Naive thymus-derived CD4-positive, alpha-beta T cell (primary cell): ENCODE measurements around the gene TEX29. TPM values are rescaled to one million over a fixed set of nuclear protein-coding genes. Genes with fewer than 3 reads are reported as not detected.

Experiments
- ATAC-seq: fragments of 150-1000 bp; cut with Tn5 transposase; 2 replicates; pipeline ENCODE4 v1.10.0; 2021; ENCODE audit warnings: mild to moderate bottlenecking, moderate library complexity
- CTCF ChIA-PET: fragments of 350-600 bp; sonication (Branson Sonifier 250); formaldehyde crosslinking; loops from one replicate; lab custom pipeline; 2021; ENCODE audit warnings: antibody characterized with exemption; lab: Charles Lee
- POLR2A ChIA-PET: fragments of 350-600 bp; sonication (Branson Sonifier 250); formaldehyde crosslinking; loops from one replicate; lab custom pipeline; 2021; ENCODE audit warnings: antibody characterized with exemption, inconsistent platforms; lab: Charles Lee
- DNase-seq, 9 donors: peaks; one replicate each; pipeline versions ENCODE4 v3.0.0 to v3.0.0-alpha.2; 2020 to 2022; ENCODE audit warnings: mixed read lengths in 1 of 9
- H3K27ac ChIP-seq: one replicate; pipeline ENCODE4 v1.7.0; 2013; ENCODE audit warnings: mild to moderate bottlenecking, low read depth, low read length, moderate library complexity
- H3K27me3 ChIP-seq, 2 donors: one replicate each; pipeline ENCODE4 v1.7.0; 2013; ENCODE audit warnings: low read length in 2 of 2, mild to moderate bottlenecking in 2 of 2, moderate library complexity in 2 of 2; ENCODE audit not compliant: control insufficient read depth in 2 of 2, insufficient read depth in 2 of 2
- H3K36me3 ChIP-seq, 3 experiments: 1 replicate in 2 of 3; 2 replicates in 1 of 3; pipeline ENCODE4 v1.7.0; 2013; ENCODE audit warnings: low read length in 3 of 3, mild to moderate bottlenecking in 3 of 3, moderate library complexity in 1 of 3; ENCODE audit not compliant: insufficient read depth in 3 of 3, control insufficient read depth in 2 of 3
- H3K4me1 ChIP-seq, 2 donors: one replicate each; pipeline ENCODE4 v1.7.0; 2013; ENCODE audit warnings: low read length in 2 of 2, mild to moderate bottlenecking in 2 of 2, moderate library complexity in 1 of 2; ENCODE audit not compliant: control insufficient read depth in 2 of 2, insufficient read depth in 2 of 2
- H3K4me3 ChIP-seq: 2 replicates; pipeline ENCODE4 v1.7.0; 2013; ENCODE audit warnings: mild to moderate bottlenecking, low read length
- H3K9me3 ChIP-seq, 3 experiments: 1 replicate in 2 of 3; 2 replicates in 1 of 3; pipeline ENCODE4 v1.7.0; 2013; ENCODE audit warnings: low read length in 3 of 3; ENCODE audit not compliant: control insufficient read depth in 2 of 3
- H3K27ac Mint-ChIP-seq, 9 donors: one replicate each; pipeline ENCODE4 v1.8.0; 2020 to 2022; ENCODE audit warnings: mixed read lengths in 9 of 9, mild to moderate bottlenecking in 8 of 9, moderate library complexity in 5 of 9, inconsistent platforms in 2 of 9
- H3K27me3 Mint-ChIP-seq, 5 donors: one replicate each; pipeline ENCODE4 v1.8.0; 2021 to 2022; ENCODE audit warnings: mixed read lengths in 5 of 5, mild to moderate bottlenecking in 1 of 5
- H3K36me3 Mint-ChIP-seq, 5 donors: one replicate each; pipeline ENCODE4 v1.8.0; 2020 to 2022; ENCODE audit warnings: mixed read lengths in 5 of 5, mild to moderate bottlenecking in 3 of 5, inconsistent platforms in 1 of 5
- H3K4me1 Mint-ChIP-seq, 7 donors: one replicate each; pipeline ENCODE4 v1.8.0; 2020 to 2022; ENCODE audit warnings: mixed read lengths in 7 of 7, mild to moderate bottlenecking in 3 of 7, inconsistent platforms in 1 of 7
- H3K4me3 Mint-ChIP-seq, 10 donors: one replicate each; pipeline ENCODE4 v1.8.0; 2020 to 2022; ENCODE audit warnings: mild to moderate bottlenecking in 10 of 10, mixed read lengths in 10 of 10, moderate library complexity in 6 of 10, inconsistent platforms in 2 of 10
- H3K9me3 Mint-ChIP-seq, 11 donors: one replicate each; pipeline ENCODE4 v1.8.0; 2020 to 2022; ENCODE audit warnings: mixed read lengths in 11 of 11, mild to moderate bottlenecking in 4 of 11, inconsistent platforms in 1 of 11, moderate library complexity in 1 of 11
- intact Hi-C, 2 donors: fragments of 100-400 bp; cut with micrococcal nuclease; formaldehyde crosslinking; loops; one replicate each; pipeline ENCODE4 v1.15.1; 2023
- polyA plus RNA-seq, 2 donors: library from polyadenylated mRNA; unstranded; fragments of 300-500 nt; fragmentation: Illumina TruSeq; gene quantifications; one replicate each; pipeline ENCODE4 v1.2.3, GENCODE V29; 2021
- total RNA-seq, 6 experiments: library from RNA in 5 of 6; stranded (reverse) in 5 of 6; gene quantifications; 1 replicate in 5 of 6; 2 replicates in 1 of 6; pipeline ENCODE4 v1.2.3 and lab custom pipeline; 2021 to 2026

TEX29 gene
- total and polyA plus RNA-seq, 7 experiments from 2014 or later = 0.34 to 1.5 (median 0.64) TPM; not detected in 2

- Histone ChIP-seq H3K4me1 (no peaks in the 10 kb centered on the region), H3K27me3 (no peaks in the 10 kb centered on the region), H3K36me3 (no peaks in the 10 kb centered on the region), H3K27ac (no peak overlapping the region), H3K4me3 (no peak overlapping the region), H3K9me3 (no peaks in the 10 kb centered on the region)
- Mint-ChIP-seq H3K27me3 (no peaks in the 10 kb centered on the region), H3K4me1 (peaks cover 0 to 8% (median 4%) of the 10 kb centered on the region in 7 donors), H3K4me3 (no peak overlapping the region), H3K9me3 (peaks cover 0 to 18% (median 5%) of the 10 kb centered on the region in 11 donors), H3K36me3 (peaks cover 1 to 35% (median 21%) of the 10 kb centered on the region in 5 donors), H3K27ac (no peak overlapping the region)
- POLR2A ChIA-PET = no interaction called here
- intact Hi-C loops = no loop called here
- no peak for ATAC-seq
- CTCF ChIA-PET = no interaction called here
- DNase-seq = no peak
Observed at GRCh38 chr13:111328574-111329410, 8.3 kb downstream of the TEX29 start.

GRCh38 chr13:111329641-111330040, 9.2 kb downstream of the TEX29 start:
- H3K36me3 Mint-ChIP-seq = peaks cover 3 to 44% (median 28%) of the 10 kb centered on the region in 5 donors
- Histone ChIP-seq H3K4me1 (no peaks in the 10 kb centered on the region), H3K27me3 (no peaks in the 10 kb centered on the region), H3K9me3 (no peaks in the 10 kb centered on the region), H3K4me3 (no peak overlapping the region), H3K36me3 (no peaks in the 10 kb centered on the region), H3K27ac (no peak overlapping the region)
- POLR2A ChIA-PET = no interaction called here
- CTCF ChIA-PET = no interaction called here
- no peaks in the 10 kb centered on the region for H3K27me3 Mint-ChIP-seq
- DNase-seq = no peak
- no peak for ATAC-seq
- H3K9me3 Mint-ChIP-seq = peaks cover 0 to 25% (median 9%) of the 10 kb centered on the region in 11 donors
- peaks cover 0 to 4% (median 0%) of the 10 kb centered on the region in 7 donors for H3K4me1 Mint-ChIP-seq
- no peak overlapping the region for H3K27ac Mint-ChIP-seq
- intact Hi-C loops = no loop called here
- no peak overlapping the region for H3K4me3 Mint-ChIP-seq

GRCh38 chr13:111330066-111330610, 9.7 kb downstream of the TEX29 start:
- no peak overlapping the region for H3K27ac Mint-ChIP-seq
- peaks cover 0 to 4% (median 0%) of the 10 kb centered on the region in 7 donors for H3K4me1 Mint-ChIP-seq
- no peak overlapping the region for H3K4me3 Mint-ChIP-seq
- intact Hi-C loops = no loop called here
- no peaks in the 10 kb centered on the region for H3K36me3 ChIP-seq
- peaks cover 0 to 25% (median 9%) of the 10 kb centered on the region in 11 donors for H3K9me3 Mint-ChIP-seq
- H3K9me3 ChIP-seq = no peaks in the 10 kb centered on the region
- peaks cover 3 to 48% (median 30%) of the 10 kb centered on the region in 5 donors for H3K36me3 Mint-ChIP-seq
- H3K27me3 ChIP-seq = no peaks in the 10 kb centered on the region
- no peak overlapping the region for H3K27ac ChIP-seq
- ChIA-PET POLR2A (no interaction called here), CTCF (no interaction called here)
- no peaks in the 10 kb centered on the region for H3K27me3 Mint-ChIP-seq
- H3K4me3 ChIP-seq = no peak overlapping the region
- DNase-seq = no peak
- H3K4me1 ChIP-seq = no peaks in the 10 kb centered on the region
- no peak for ATAC-seq

- Histone ChIP-seq H3K27ac (no peak overlapping the region), H3K27me3 (no peaks in the 10 kb centered on the region), H3K9me3 (no peaks in the 10 kb centered on the region), H3K4me1 (no peaks in the 10 kb centered on the region), H3K4me3 (no peak overlapping the region), H3K36me3 (no peaks in the 10 kb centered on the region)
- H3K27me3 Mint-ChIP-seq = no peaks in the 10 kb centered on the region
- POLR2A ChIA-PET = no interaction called here
- no peak for ATAC-seq
- peaks cover 3 to 75% (median 53%) of the 10 kb centered on the region in 5 donors for H3K36me3 Mint-ChIP-seq
- H3K27ac Mint-ChIP-seq = no peak overlapping the region
- no peaks in the 10 kb centered on the region for H3K4me1 Mint-ChIP-seq
- H3K9me3 Mint-ChIP-seq = peaks cover 0 to 25% (median 9%) of the 10 kb centered on the region in 11 donors
- intact Hi-C loops = no loop called here
- CTCF ChIA-PET = no interaction called here
- no peak for DNase-seq
- H3K4me3 Mint-ChIP-seq = no peak overlapping the region
Observed at GRCh38 chr13:111335298-111335697, 14.9 kb downstream of the TEX29 start.

- no peak overlapping the region for H3K27ac Mint-ChIP-seq
Observed at GRCh38 chr13:111336666-111337065, 16.2 kb downstream of the TEX29 start.

GRCh38 chr13:111337206-111337605, 16.8 kb downstream of the TEX29 start:
- Histone ChIP-seq H3K36me3 (no peaks in the 10 kb centered on the region), H3K4me3 (no peak overlapping the region), H3K27me3 (no peaks in the 10 kb centered on the region), H3K4me1 (no peaks in the 10 kb centered on the region), H3K9me3 (no peaks in the 10 kb centered on the region), H3K27ac (no peak overlapping the region)
- no peak overlapping the region for H3K27ac Mint-ChIP-seq
- CTCF ChIA-PET = no interaction called here
- intact Hi-C loops = no loop called here
- no peaks in the 10 kb centered on the region for H3K27me3 Mint-ChIP-seq
- POLR2A ChIA-PET = no interaction called here
- no peaks in the 10 kb centered on the region for H3K4me1 Mint-ChIP-seq
- H3K9me3 Mint-ChIP-seq = peaks cover 0 to 24% (median 9%) of the 10 kb centered on the region in 11 donors
- no peak overlapping the region for H3K4me3 Mint-ChIP-seq
- ATAC-seq (no peak), DNase-seq (no peak)
- peaks cover 3 to 63% (median 46%) of the 10 kb centered on the region in 5 donors for H3K36me3 Mint-ChIP-seq

More at GRCh38 chr13:111336666-111337065, 16.2 kb downstream of the TEX29 start:
- no peaks in the 10 kb centered on the region for H3K4me1 Mint-ChIP-seq
- H3K36me3 ChIP-seq = no peaks in the 10 kb centered on the region
- no peak for DNase-seq
- POLR2A ChIA-PET = no interaction called here
- no peaks in the 10 kb centered on the region for H3K4me1 ChIP-seq
- H3K4me3 ChIP-seq = no peak overlapping the region
- H3K27me3 Mint-ChIP-seq = no peaks in the 10 kb centered on the region
- intact Hi-C loops = no loop called here
- H3K27ac ChIP-seq = no peak overlapping the region
- no peak overlapping the region for H3K4me3 Mint-ChIP-seq
- H3K36me3 Mint-ChIP-seq = peaks cover 3 to 66% (median 46%) of the 10 kb centered on the region in 5 donors
- no peaks in the 10 kb centered on the region for H3K9me3 ChIP-seq
- no peaks in the 10 kb centered on the region for H3K27me3 ChIP-seq
- H3K9me3 Mint-ChIP-seq = peaks cover 0 to 24% (median 9%) of the 10 kb centered on the region in 11 donors
- no peak for ATAC-seq
- CTCF ChIA-PET = no interaction called here
